ENCODE data around the gene CCDC12.

GRCh38 chr3:46916799-46917198 lies 59.7 kb downstream of the CCDC12 start:
- TF ChIP-seq, protein P1, sequence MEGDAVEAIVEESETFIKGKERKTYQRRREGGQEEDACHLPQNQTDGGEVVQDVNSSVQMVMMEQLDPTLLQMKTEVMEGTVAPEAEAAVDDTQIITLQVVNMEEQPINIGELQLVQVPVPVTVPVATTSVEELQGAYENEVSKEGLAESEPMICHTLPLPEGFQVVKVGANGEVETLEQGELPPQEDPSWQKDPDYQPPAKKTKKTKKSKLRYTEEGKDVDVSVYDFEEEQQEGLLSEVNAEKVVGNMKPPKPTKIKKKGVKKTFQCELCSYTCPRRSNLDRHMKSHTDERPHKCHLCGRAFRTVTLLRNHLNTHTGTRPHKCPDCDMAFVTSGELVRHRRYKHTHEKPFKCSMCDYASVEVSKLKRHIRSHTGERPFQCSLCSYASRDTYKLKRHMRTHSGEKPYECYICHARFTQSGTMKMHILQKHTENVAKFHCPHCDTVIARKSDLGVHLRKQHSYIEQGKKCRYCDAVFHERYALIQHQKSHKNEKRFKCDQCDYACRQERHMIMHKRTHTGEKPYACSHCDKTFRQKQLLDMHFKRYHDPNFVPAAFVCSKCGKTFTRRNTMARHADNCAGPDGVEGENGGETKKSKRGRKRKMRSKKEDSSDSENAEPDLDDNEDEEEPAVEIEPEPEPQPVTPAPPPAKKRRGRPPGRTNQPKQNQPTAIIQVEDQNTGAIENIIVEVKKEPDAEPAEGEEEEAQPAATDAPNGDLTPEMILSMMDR (IDR thresholded peaks at IDR 0.05; ENCODE audit: low read depth, low read length), result no peak
- TF ChIP-seq POLR2A (IDR thresholded peaks at IDR 0.05; ENCODE audit: extremely low read depth, insufficient read length), result no peak
